GM18907 (cell line): Measurements from ENCODE around the gene REC114.
"Not testable (repeated sequence)": the region's sequence is repeated elsewhere in the genome, so short reads cannot be mapped to it uniquely, and the experiment has no call there.

ENCODE experiments used
- ATAC-seq: cut with Tn5 transposase; IDR thresholded peaks from one replicate; pipeline ENCODE4 v1.9.1; 2021; ENCODE audit warnings: mild to moderate bottlenecking, moderate library complexity; ENCODE audit not compliant: unreplicated experiment

The REC114 gene

GRCh38 chr15:73573037-73573436, 130.1 kb downstream of the REC114 start:
- no peak for ATAC-seq

DNA sequence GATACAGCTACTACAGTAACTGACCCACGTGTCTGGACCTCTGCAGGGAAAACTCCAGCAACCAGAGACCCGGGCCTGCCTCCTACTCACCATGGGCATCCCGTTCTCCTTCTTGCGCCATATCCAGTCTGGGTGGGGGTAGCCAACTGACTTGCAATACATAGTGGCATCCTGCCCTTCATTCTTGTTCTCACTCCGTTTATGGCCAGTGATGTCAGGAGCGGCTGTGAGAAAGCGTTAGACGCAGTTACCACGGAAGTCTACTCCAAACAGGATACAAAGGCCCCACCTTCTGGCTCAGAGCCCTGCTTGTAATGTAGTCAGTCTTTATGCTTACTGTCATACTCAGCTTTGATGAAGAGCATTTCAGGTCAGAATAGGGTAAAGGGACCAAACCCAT, 130.6 kb downstream of the REC114 start:
- ATAC-seq, result no peak

GRCh38 chr15:73575636-73576247, 132.8 kb downstream of the REC114 start:
- no peak for ATAC-seq

DNA sequence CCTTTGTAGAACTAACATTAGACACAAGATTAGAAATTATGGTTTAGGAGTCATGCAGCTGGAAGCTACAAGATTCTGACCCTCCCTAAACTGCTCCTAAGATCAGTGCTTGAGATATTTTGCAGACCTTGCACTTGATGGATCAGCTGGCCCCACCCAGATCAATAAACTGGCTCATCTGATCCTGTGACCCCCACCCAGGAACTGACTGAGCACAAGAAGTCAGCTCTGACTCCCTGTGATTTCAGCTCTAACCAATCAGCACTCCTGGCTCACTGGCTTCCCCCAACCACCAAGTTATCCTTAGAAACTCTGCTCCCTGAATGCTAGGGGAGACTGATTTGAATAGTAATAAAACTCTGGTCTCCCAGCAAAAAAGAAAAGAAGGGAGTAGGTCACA, 134.6 kb downstream of the REC114 start:
- not testable (repeated sequence) for ATAC-seq

- no peak for ATAC-seq
Measured at GRCh38 chr15:73578026-73578425, 135.1 kb downstream of the REC114 start.

DNA sequence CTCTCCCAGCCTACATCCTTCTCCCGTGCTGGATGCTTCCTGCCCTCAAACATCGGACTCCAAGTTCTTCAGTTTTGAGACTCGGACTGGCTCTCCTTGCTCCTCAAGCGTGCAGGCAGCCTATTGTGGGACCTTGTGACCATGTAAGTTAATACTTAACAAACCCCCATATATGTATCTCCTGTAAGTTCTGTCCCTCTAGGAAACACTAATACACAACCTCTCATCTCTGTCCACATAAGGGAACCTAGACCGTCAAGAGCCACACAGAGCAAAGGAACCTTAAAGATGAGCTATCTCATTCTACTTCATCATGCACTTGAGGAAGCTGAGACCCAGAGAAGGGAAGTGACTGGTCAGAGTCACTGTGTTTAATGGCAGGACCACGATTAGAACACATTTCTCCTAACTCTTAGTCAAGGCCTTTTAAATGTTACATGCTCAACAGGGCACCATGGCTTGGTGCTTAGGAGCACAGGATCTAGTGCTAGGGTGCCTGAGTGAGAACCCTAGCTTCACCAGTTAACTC, 140.0 kb downstream of the REC114 start:
- no peak for ATAC-seq

GRCh38 chr15:73583544-73583943, 140.6 kb downstream of the REC114 start:
- ATAC-seq, result no peak

DNA sequence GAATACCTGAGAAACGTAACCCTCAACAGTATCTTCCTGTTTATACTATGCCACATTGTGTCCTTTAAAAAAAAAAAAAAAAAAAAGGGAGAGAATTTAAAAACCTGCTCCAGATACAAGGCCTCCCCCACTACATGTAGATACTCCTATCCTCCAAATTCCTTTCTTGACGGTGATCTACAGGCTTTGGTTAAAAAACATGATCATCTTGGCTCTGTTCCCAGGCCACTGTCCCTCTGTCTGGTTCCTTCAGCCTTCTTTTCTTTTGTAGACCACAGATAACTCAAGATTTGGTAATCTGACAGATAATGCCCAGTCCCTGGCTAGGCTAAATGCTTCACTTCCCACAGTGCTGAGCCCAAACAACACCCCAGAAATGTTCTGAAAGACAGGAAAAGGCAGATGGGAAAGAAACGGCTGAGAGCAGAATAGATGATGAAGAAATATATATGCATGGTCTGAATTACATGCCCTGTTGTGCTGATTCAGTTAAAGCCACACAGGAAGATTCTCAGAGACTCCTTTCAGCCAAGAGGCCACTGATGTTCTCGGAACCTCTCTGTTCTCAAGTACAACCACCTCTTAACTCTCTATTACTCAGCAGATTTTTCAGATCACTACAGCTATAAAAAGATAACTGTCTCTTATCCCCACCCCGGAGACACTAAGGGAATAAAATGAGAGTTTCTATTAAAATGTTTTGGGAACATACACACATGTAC, 141.9 kb downstream of the REC114 start:
- no peak for ATAC-seq

DNA sequence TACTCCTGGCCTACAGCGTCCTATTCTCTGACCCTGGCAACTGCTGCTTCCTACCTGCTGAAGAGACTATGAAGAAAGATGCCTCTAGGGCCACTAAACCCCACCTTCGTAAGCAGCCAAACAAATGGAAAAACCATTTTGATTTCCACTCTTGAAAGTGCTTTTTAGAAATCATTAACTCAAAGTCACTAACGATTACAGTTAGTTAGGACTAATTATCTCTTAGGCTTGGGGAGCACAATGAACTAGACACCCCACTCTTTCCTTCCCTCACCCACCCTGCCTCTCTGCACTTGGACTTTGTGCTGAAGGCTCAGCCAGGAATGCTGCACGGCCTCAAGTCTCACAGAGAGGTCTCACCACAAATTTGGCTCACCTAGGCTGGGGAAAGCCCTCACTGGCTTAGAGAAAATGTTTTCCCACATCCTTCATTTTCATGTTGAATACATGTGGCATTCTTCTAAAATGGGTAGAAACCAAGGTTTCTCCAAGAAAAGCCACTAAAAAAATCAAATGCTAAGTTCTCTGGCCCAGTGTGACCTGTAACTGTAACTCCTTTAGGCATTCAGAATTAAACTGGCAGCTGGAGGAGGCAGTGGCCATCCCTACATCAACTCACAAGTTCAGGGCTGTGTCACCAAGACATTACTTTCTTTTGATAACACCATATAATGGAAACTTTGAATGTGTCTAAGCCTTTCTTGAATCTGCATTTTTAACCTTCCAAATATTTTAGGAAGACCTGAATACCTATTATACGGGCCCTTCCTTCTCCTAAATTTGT, 143.1 kb downstream of the REC114 start:
- no peak for ATAC-seq

GRCh38 chr15:73589766-73590165, 146.8 kb downstream of the REC114 start:
- no peak for ATAC-seq

GRCh38 chr15:73590263-73590662, 147.3 kb downstream of the REC114 start:
- ATAC-seq, result no peak

GRCh38 chr15:73593304-73594074, 150.5 kb downstream of the REC114 start:
- no peak for ATAC-seq

DNA sequence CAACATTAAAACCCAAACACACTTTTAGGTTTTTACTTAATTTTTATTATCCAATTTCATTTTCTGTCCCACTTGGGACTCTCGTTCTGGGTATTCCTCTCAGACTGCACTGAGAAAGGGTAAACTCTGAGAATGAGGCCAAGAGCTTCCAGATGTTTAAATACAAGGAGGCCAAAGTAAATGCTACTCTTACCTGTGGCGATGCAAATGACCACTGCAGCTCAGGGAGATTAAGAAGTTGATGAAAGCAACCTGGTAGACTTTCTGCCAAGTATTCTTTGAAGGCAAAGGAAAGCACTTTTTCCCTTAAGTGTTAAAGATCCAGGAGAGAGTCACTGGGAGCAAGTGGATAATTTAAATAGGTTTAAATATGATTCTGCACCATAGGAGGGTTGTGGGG, 151.1 kb downstream of the REC114 start:
- ATAC-seq, result no peak

GRCh38 chr15:73596174-73596573, 153.2 kb downstream of the REC114 start:
- no peak for ATAC-seq

- ATAC-seq, result no peak
Measured at GRCh38 chr15:73597036-73597638, 154.2 kb downstream of the REC114 start.

DNA sequence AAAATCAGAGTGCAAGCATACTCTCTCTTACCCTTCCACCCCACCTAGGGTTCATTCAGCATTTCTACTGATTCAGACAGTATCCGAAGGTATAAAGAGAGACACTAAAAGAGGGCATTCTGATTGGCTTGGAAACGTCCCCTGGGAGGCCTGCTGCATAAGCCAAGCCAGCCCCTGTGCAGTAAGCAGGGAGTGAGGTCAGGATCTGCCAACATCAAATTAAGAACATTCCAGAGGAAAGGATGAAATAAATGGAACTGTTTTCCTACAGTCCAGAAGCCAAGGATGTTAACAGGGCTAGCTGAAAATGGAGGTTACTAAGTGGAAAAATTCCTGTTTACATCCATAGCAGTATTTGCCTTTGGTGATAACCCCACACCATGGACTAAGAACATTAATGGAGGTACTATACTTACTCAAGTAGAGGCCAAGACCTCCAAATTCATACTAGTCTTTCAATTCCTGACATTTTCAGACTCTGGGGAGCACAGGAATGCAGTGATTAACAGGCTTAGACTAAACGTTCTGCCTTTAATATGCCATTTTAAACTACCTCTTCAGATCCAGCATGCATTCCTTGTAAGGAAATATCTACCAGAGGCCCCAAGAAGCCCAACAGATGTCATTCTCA, 155.7 kb downstream of the REC114 start:
- ATAC-seq, result no peak

DNA sequence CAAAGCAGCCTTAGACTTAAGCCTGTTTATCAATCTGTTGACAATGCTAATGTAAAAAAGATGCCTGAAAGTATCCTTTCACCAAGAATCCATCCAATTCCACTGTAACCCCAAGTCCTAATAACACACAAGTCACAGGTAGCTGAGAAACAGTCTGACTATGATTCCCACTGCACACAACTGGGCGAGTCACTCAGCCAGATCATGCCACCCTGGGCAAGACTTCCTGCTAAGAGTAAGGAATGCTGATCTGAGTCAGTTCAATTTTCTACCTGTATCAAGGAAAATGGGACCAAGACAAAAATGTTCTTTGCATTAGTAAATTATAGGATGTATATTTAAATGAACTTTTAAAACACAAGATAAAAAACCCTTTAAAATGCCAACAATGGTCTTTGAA, 157.0 kb downstream of the REC114 start:
- ATAC-seq, result no peak

DNA sequence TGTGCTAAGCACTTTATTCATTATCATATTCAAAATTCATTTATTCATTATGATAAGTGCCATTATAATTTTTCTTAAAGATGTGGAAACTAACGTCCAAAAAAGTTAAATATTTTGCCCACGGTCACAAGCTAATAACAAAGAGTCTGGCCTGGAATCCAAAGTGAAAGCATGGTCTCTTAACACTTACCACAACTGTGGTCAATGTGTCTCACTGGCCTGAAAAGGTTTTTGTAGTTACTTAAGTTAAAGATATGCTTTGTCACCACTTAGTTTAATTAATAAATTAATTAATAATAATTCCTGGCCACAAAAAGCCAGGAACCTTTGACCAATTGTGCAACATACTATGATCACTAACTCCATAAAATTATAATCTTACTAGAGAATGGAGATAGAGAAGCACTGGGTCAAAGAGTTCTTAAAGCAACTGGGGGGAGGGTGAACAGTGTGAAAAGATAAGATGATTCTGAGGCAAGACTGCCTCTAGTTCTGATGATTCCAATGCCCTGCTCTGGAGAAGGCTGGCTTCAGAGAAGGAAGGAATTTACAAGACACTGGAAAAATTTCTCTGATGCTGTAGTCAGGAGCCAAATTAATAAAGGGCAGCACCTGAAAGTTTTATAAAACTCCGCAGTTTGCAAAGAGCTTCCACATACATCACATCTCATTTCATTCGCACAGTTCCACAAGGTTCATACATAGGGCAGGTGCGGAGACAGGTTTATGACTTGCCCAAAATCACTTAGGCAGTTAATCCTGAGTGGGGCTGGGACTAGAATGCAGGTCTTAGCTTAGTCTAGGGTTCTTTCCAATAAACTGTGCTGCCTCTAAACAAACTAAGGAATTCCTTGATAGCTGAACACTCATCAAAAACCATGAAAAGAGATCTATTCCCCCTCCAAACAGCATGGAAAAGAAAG, 157.7 kb downstream of the REC114 start:
- no peak for ATAC-seq
